Measurements from ENCODE around the gene GABRE. TPM values are rescaled to one million over a fixed set of nuclear protein-coding genes. Genes with fewer than 3 reads are reported as not detected.

Gene GABRE, protein sequence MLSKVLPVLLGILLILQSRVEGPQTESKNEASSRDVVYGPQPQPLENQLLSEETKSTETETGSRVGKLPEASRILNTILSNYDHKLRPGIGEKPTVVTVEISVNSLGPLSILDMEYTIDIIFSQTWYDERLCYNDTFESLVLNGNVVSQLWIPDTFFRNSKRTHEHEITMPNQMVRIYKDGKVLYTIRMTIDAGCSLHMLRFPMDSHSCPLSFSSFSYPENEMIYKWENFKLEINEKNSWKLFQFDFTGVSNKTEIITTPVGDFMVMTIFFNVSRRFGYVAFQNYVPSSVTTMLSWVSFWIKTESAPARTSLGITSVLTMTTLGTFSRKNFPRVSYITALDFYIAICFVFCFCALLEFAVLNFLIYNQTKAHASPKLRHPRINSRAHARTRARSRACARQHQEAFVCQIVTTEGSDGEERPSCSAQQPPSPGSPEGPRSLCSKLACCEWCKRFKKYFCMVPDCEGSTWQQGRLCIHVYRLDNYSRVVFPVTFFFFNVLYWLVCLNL
- total RNA-seq (2022; extraction: Qiagen RNA extraction) = 19.4 to 33.0 TPM (median 25.7 TPM) in 5 replicates

GRCh38 chrX:151974336-151975227 is at the start of gene GABRE:
Gene GABRE, minus strand, starts transcription at chrX:151974676. Its CDS starts 51 bp downstream, at chrX:151974625.

DNA sequence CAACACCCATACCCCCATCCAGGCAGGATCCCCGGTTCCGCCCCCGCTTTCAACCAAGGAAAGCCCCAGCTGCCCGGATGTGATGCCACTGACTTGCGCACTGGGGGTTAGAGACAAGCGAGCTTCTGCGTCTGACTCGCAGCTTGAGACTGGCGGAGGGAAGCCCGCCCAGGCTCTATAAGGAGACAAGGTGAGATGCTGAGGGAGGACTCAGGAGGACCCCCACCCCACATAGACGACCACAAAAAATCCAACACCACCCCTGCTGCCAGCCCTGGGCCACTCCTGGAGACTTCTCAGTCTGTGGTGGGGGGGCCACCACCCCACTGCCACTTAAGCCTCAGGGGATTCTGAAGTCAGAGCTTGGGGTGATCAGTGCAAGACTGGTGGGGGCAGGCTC is 61.7 kb downstream of the GABRE start, which contains the start of gene MAGEA4:
TSS of gene MAGEA4 (plus strand) at position 110 of the 400 bp plus-strand sequence. CDS start 10,776 bp downstream, outside the sequence.

Other genes starting within 250 kb of the GABRE start
- gene CNGA2, start 239.9 kb downstream of the GABRE start, total RNA-seq (2022; extraction: Qiagen RNA extraction) = not detected in 5 replicates
- gene MAGEA4, start 61.8 kb downstream of the GABRE start, total RNA-seq (2022; extraction: Qiagen RNA extraction) = not detected in 5 replicates
- gene MAGEA10, start 163.9 kb upstream of the GABRE start, total RNA-seq (2022; extraction: Qiagen RNA extraction) = 0.05 to 0.13 TPM (median 0.08 TPM) in 4 of 5 replicates, not detected in the other

Measured in A549 treated with CORT108297 at 1 μM for 4 hours (cell line).